GM18868 (cell line): Measurements from ENCODE around the gene BTBD9.

ENCODE experiments used
- ATAC-seq: cut with Tn5 transposase; IDR thresholded peaks from one replicate; pipeline ENCODE4 v1.9.1; 2021; ENCODE audit warnings: mild to moderate bottlenecking, moderate library complexity; ENCODE audit not compliant: unreplicated experiment

BTBD9 gene

GRCh38 chr6:38264605-38265004 lies 375.1 kb downstream of the BTBD9 start:
- no peak for ATAC-seq

GRCh38 chr6:38262609-38263008 lies 377.1 kb downstream of the BTBD9 start:
- ATAC-seq, result no peak

DNA sequence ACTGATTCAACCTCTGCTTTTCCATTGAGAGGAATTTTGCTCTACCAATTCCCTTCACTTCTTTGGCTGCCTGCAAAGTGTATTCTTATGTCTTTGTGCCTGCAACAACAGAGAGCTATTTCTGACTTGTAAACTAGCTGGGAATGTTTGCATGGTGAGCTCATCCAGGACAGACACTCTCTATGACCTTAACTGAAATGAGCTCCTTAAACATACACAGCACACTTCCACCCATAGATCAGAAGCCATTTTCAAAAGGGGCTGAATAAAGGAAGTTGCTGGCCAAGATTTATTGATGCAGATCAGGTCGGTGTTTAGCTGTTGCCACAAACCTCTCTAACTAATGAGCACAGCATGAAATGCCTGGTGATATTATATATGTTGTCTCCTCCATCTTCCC lies 377.7 kb downstream of the BTBD9 start:
- no peak for ATAC-seq

- no peak for ATAC-seq
Measured at GRCh38 chr6:38261626-38262025, 378.1 kb downstream of the BTBD9 start.

DNA sequence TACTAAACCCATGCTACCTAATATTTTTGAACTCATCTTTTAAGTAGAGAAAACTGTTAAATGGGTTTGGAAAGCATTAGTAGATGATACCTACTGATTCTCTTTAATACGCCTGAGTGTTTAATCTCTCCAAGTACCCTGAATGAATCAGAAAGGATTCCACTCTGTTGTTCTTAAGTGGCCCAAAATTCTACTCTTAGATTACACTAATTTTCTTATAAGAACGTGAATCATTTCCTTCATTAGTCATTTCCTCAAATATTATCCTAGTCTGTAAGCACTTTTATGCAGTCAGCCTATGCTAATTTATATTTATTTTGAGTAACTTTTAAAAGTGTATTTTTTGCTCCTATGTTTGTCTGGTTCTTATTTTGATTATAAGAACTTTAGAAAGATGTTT lies 380.0 kb downstream of the BTBD9 start:
- ATAC-seq, result no peak

- no peak for ATAC-seq
Measured at GRCh38 chr6:38248500-38249234, 391.1 kb downstream of the BTBD9 start.

- ATAC-seq, result no peak
Measured at GRCh38 chr6:38245295-38245694, 394.4 kb downstream of the BTBD9 start.

DNA sequence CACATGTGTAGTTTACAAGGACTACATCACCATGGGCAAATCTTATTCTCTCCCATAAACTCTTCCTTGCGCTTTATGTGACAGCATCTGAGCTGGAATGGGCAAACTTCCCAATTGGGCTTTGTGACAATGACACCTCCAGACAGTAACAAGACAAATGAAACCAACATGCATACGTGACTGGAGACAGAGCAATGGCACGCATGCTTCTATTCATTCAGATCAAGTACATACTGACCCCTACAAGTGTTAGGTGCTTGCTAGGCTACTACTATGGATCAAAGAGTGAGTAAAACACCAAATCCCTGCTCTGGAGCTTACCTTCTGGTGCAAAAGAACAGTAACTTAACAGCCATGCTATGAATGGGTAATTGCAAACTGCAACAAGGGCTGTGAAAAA lies 394.9 kb downstream of the BTBD9 start:
- ATAC-seq, result no peak

GRCh38 chr6:38241200-38241871 lies 398.4 kb downstream of the BTBD9 start:
- ATAC-seq, result no peak

- no peak for ATAC-seq
Measured at GRCh38 chr6:38239719-38240451, 399.8 kb downstream of the BTBD9 start.

DNA sequence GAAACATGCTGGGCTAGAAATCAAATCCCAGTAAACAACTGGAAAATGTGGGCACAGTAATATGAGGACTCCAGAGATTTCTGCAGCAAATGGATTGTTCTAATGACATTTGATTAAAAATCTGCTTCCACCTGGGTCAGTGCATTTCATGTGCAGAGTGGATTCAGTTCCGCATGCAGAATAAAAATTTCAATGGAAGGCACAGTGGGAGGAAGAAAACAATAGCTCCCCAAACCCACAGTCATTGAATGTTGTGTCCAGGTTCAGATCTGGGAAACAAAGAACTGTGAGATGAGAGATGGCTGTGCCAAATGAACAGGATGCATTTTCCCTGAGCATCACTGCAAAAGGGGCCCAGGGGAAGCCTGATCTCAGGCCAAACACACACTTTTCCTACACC lies 403.1 kb downstream of the BTBD9 start:
- ATAC-seq, result no peak

DNA sequence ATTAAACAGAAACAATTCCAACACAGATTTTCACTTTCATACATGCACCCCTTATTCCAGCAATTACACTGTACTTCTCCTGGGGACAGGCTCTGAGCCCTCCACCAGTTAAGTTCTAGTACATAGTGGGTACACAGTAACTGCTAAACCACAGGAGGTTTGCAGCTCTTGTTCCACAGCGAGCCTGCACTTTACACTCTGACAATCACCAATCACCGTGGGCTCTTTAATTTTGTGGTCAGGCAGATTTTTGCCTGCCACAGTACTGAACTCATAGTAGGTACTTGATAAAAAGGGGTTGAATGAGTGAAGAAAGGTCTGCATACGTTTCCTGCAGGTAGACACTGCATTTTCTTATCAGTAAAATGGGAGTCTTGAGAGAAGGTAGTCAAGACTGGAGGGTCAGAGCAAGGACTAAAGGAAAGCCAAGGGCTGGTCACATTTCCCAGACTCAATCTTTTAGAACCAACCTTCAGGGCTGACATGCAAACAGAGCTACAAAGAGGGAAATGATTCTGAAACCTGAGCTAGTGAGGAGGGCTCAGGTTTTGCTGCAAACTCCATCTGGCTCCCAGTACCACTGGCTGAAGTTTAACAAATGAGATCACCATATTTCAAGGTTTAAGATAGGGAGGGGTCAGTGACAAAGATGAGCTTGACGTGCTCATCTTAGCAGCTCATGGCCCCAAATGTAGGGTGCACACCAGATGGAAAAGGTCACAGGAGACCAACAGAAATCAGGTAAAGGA lies 404.6 kb downstream of the BTBD9 start:
- ATAC-seq, result peak; percentile 77

DNA sequence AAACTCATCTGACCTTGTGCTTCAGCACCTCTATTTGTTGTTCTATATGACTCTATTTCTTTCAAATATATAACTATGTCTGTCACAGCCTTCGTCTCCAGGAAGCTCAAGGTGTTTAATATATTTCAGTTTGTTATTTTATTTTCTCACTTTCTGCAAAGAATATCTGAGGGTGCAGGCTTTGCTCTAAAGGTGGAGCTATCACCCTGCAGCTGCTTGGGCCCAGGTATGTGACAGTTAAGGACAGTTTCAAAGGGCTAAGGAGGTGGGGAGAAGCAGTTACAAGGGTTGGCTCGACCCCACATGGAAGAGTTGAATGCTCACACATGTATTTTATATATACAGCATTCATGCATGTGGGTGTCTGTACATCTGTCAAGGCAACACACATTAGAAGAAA lies 405.6 kb downstream of the BTBD9 start:
- ATAC-seq, result no peak

DNA sequence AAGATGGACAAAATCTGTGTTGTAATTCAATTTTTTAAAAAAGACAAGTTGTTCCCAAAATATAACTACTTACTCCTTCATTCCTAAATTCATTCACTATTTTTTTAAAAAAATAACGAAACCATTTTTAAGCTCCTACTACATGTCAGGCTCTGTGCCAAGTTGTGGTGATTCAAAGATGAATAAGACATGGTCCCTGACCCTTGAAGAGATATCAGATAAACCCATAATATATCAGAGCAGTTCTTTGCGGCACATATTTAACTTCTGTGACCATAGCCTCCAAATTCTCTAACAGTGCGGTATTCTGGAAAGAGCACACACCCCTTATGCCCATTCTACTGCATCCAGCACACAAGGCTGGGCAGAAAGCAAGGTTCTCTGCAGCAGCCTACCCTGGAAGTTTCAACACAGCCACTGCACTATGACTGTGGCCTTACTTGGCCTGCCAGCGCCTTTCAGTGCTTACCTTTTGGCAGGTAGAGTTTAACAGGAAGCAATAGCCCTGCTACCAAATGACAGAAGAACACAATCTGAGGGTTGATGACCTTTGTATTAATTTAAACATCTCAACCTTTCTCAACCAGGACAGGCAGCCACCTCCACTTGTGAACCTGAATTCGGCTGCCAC lies 406.5 kb downstream of the BTBD9 start:
- no peak for ATAC-seq

- ATAC-seq, result no peak
Measured at GRCh38 chr6:38225766-38226165, 414.0 kb downstream of the BTBD9 start.

DNA sequence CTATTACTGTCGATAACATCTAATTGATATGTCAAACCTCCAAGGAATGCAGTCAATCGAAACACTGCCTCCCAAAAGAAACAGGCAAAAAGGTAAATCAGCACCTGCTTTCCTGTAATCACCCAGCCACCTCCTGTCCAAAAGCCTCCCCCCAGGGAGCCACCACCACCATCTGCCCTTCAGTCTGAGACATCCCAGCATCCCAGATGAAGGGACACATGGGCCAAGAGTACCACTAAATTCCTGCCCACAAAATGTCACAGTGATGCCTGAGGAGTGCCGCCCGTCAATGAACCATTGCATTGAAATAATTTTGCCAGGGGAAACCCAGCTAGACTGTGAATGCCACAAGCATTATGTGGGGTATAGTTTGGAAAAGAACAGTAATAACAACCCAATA lies 418.5 kb downstream of the BTBD9 start:
- ATAC-seq, result no peak

GRCh38 chr6:38220069-38220723 lies 419.5 kb downstream of the BTBD9 start:
- no peak for ATAC-seq

DNA sequence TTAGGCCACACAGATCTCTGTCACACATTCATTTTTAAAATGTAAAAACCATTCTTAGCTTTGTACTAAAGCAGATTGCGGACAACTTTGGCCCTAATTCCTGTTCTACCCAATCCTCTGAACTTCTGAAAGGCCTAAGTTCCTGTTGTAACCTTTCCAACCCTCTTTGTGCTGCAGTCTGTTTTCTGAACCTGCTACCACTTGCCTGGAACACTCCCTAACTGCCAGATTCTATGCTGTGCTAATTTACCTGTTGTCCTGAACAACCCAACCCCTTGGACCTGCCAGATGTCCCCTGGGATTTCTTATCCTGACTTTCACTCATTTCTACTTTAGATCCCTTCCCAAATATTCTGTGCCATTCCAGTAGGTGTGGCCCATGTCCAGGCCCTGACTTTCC lies 421.5 kb downstream of the BTBD9 start:
- ATAC-seq, result no peak

- ATAC-seq, result no peak
Measured at GRCh38 chr6:38216451-38216850, 423.3 kb downstream of the BTBD9 start.

DNA sequence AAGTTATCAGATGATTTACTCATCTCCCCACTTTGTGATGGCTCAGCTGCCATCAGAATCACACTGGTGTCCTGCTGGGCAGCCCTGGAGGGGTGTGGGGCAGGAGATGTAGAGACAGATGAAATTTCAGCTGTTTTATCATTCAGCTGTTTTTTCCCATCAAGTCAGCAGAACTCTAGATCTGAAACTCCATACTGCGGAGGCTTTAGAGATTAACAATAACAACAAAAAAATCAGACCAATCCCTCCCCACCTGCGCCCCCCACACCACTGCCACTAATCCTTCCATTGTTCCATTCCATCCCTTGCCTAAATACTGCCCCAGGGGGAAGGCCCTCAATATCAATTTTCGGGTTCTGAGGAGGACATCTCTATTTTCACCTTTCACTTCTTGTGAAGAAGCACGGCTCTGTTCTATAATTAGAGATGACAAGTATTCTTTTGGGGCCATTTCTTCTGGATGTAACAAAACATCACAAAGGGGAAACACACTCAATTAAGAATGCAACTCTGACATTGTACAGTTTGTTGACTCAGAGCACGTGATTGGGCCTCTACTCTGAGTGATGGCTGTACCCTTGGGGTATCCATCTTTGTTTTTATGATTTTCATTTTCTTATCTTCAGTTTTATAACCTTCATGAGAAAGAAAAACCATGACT lies 423.9 kb downstream of the BTBD9 start:
- no peak for ATAC-seq
